ENCODE measurements around the gene TSPAN16.
"Not testable (repeated sequence)": the region's sequence is repeated elsewhere in the genome, so short reads cannot be mapped to it uniquely, and the experiment has no call there.

The TSPAN16 gene

DNA sequence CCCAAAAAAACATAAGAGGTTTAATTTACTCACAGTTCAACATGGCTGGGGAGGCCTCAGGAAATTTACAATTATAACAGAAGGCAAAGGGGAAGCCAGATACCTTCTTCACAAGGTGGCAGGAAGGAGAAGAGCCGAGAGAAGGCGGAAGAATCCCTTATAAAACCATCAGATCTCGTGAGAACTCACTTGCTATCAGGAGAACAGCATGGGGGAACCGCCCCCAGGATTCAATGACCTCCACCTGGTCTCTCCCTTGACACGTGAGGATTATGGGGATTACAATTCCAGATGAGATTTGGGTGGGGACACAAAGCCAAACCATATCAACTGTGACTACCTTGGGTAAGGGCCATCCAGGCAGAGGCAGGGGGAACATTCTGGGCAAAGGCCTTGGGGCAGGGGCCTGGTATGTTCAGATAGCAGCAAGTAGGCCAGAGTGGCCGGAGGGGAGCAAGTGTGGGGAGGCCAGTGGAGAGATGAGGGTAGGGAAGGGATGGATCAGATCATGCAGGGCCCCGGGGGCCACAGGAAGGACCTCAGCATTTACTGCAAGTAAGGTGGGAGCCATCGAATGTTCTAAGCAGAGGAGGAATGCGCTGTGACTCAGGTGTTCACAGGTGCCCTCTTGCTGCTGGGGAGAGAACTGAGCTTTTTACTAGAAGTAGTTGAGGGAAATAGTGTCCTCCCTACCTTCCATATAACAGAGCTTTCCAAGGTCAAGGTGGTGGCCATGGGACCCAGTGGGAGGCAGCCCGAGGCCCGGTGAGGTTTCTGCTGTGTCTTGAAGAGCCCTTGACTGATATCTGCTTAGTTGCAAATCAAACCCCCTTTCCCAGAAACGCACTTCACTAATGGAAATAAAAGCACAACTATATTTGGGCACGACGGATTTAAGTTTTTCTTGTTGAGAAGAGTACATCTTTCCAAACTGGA, 25.5 kb downstream of the TSPAN16 start:
- FAIRE-seq = no peak

DNA sequence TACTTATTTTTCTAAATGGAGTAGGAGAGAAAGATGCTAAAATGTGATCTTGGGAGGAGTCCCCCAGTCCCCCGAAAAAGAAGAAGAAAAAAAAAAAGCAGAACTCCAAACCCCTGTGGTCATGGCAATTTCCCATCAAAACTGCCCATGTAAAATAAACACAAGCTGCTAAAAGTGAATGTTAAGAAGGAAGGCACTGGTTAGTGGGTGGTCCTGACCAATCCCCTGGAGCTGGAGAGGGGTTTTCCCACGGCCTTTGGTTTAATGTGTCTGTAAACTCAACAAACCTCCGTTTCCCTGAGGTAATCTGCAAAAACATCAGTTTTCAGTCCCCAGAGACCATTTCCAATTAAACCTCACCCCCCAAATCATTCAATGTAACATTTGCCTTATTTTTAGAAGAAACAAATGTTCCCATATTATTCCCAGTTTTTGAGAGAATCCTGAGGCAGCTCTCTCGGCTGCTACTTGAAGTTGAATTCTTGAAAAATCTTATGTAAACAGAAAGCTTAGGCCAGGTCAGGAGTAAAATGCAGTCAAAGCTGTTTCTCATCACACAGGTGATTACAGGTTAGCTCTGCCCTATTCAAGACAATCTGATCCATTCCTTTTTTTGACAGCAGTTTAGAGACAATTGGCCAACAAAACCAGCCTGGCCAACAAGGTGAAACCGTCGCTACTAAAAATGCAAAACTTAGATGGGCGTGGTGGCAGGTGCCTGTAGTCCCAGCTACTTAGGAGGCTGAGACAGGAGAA, 26.5 kb downstream of the TSPAN16 start:
- FAIRE-seq = no peak

DNA sequence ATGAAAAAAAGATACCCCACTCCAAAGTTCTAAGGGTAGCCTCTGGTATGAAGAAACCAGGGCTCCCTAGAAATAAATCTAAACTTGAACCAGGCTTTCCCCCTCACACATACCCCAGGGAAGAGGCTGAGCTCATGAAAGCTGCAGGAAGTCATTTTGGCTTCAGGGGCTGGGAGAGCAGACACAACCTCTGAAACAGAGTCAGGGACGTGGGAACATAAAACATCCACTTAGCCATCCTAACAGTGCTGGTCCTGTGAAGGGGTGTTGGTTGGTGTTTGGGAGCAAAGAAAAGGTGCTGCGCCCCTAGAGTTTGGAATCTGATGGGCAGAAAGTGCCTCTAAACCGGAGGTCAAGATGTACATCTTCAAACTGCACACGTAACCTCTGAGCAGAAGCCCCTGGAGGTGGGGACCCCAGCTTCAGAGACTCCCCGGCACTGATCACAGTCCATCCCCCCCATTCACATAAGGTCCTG, 27.7 kb downstream of the TSPAN16 start:
- no peak for FAIRE-seq

DNA sequence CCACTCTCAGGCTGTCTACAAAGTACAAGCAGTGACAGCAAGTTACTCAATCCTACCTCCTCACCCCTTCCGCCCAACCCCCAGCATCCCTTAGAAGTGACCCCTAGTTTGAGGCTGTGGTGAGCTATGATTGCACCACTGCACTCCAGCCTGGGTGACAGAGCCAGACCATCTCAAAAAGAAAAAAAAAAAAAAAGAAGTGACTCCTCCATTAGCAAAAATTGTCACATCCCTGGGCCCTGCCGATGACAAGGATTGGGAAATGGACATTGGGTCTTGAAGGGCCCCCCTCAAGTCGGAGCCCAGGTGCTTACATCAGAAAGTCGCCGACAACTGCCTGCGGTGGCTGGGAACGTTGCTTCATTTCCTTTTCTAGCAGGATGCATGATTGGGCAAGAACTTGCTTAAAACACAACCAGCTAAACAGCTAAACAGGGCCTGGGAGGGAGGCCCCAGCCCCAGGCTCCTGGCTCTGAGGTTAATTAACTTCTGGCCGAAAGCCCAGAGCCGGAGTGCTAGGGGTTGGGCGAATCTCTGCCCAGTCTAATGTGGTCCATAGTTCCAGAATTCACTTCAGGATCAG, 28.2 kb downstream of the TSPAN16 start:
- FAIRE-seq = no peak

DNA sequence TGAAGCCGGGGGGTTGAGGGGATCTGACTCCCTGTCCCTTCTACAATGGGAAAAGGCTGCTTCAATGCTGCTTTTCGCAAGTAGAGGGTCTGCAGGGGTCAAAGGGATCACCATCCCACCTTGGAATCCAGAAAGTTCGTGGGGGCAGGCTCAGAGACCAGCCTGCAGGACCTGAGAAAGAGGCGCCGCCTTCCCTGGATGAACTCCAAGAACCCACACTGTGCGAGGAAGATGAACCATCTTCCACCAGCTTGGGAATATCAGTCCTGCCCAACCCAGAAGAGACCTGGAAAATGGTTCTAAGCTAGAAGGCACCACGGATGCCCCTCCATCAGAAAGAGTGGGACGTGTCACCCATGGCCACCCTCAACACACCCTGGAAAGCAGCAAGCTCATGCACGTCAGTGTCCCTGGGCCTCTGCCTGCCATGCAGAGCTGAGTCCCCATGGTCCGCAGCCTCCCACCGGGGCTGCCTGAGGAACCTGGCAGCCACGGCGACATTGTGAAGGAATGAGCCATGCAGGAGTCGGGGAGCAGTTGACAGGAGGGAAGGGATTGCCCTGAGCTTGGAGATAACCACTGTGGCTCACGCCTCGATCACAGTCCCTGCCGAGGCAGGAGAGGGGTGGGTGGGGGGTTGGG, 28.9 kb downstream of the TSPAN16 start:
- FAIRE-seq = no peak

DNA sequence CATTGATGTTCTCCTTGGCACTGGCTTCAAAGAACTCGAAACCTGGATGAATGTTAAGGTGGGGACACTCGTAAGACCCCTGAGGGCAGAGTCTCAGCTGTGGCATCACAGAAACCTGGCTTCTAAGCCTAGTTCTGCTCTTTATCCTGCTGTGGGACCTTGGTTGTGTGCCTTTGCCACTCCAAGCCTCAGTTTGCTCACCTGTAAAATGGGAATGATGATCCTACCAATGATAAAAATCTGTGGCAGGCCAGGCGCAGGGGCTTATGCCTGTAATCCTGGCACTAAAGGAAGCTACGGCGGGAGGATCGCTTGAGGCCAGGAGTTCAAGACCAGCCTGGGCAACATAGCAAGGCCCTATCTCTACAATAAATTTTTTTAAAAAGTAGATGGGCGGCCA, 29.6 kb downstream of the TSPAN16 start:
- no peak for FAIRE-seq

DNA sequence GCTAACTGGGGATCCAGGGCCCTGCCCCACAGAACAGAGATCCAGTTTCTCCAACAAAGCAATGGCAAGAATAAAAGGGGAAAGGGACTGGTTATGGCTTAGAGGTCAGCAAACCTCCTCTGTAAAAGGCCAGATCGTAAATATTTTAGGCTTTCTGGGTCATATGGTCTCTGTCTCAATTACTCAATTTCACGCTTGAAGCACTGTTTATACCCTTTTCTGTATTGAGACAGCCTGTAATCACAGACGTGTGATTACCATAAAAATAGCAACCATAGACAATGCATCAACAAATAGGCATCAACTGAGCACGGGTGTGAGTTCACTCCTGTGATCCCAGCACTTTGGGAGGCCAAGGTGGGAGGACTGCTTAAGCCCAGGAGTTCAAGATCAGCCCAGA, 34.2 kb downstream of the TSPAN16 start:
- FAIRE-seq = no peak

DNA sequence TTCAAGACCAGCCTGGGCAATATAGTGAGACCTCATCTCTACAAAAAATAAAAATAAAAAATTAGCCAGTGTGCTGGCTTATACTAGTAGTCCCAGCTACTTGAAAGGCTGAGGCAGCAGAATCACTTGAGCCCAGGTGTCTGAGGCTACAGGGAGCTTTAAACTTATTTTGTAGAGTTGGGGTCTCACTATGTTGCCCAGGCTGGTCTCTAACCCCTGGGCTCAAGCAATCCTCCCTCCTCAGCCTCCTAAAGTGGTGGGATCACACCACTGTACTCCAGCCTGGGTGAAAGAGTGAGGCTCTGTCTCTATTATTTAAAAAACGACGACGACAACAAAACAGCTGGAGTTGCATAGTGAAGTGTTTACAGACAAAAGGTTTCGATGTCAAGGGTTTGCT, 35.5 kb downstream of the TSPAN16 start:
- FAIRE-seq = no peak

DNA sequence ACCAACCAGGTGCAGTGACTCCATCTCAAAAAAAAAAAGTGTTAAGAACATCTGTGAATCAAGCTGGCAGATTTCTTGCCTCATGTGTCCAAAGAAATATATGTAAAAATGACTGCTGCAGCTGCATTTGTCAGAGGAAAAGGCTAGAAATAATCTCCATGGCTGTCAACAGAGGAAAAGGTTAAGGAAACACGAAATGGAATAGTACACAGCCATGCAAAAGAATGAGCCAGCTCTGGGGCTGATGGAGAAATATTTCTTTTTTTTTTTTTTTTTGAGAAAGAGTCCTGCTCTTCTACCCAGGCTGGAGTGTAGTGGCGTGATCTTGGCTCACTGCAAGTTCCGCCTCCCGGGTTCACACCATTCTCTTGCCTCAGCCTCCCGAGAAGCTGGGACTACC, 36.9 kb downstream of the TSPAN16 start:
- FAIRE-seq = no peak

DNA sequence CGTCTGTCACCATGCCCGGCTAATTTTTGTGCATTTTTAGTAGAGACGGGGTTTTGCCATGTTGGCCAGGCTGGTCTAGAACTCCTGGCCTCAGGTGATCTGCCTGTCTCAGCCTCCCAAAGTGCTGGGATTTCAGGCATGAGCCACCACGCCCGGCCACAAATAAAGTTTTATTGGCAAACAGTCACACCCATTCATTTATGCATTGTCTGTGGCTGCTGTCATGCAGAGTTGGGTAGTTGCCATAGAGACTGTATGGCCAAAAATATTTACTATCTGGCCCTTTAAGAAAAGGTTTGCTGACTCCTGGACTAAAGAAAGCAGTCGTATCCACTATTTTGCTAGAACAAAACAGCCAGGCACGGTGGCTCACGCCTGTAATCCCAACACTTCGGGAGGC, 37.9 kb downstream of the TSPAN16 start:
- FAIRE-seq = not testable (repeated sequence)

DNA sequence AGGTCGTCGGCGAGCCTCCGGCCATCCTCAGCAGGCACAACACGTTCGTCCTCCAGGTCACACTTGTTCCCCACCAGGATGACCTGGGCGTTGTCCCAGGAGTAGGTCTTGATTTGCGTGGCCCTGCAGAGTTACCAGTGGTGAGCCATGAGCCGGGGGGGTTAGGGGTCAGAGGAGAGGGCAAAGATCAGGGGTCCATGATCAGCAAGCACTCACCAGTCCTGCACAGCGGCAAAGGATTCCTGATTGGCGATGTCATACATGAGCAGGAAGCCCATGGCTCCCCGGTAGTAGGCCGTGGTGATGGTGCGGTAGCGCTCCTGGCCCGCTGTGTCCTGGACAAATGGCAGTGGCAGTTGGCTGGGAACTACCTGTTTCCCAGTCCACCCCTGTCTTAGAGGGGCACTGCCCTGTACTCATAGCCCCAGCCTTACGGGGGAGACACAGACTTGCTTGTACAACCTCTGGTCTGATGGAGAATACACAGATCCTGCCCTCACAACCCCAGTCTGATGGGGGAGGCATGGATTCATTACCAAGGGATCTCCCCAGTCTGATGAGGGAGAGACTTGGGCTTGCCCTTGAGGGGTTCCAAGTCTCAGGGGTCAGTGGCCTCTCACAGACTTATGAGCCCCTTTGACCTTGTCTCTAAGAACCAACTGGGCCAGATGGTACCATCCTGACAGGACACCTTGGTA, 39.6 kb downstream of the TSPAN16 start:
- no peak for FAIRE-seq

DNA sequence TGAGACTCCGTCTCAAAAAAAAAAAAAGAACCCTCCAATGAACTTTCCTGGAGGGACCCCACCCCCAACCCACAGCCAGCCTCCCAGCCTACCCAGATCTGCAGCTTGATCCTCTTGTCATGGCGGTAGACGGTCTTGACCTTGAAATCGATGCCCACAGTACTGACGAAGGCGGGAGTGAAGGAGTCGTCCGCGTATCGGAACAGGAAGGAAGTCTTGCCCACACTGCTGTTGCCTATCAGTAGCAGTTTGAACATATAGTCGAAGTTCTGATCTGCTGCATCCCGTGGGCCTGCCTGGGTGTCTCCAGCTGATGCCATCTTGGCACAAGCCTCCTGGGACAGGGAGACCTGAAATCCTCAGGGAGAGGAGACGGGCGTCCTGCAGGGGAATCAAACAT, 41.1 kb downstream of the TSPAN16 start:
- no peak for FAIRE-seq

DNA sequence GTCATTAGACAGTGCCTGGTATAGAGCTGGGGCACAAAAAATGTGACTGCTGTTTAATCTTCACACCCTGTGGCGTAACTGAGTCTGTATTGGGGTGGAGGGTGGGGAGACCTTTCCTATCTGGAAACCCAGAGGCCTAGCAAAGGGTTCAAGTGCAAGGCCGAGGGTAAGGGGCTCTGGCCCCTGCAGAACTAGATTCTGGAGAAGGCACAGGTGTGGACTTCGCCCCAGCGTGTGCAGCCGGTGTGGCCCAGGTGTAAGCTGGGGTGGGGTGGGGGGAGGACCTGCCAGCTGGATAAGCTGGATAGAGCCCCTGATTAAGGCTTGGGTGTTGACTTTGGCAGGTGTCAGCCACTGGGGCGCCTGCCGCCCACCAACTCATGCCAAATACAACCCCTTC, 42.2 kb downstream of the TSPAN16 start:
- FAIRE-seq = no peak

DNA sequence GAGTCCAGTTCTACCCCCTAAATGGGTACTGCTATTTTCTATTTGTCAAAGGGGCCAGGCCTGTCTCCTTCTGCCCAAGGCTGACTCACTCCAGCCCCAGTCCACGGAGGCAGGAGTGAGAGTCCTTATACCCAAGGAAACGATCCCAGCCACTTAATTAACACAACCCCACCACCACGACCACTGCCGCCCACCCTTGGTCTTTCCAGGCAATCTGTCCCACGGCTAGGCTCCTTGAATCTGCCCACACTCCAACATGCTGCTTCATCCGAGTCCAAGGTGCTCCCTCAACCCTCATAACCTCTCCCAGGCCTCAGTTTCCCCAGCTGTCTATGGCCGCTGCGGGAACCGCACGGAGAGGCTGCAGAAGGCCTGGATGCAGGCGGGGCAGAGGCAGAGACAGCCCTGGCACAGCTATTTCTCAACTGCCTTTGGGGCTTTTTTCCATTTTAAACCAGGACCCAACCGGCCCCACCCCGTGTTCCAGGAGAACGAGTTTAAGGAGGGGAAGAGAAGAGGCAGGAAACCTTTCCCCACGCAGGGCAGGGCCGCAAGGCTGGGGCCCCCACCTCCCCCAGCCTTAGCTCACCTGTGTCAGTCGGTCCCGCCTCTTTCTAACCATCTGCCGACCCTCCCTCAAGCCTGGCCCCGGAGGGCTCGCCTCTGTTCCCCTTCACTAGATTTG, 42.8 kb downstream of the TSPAN16 start:
- FAIRE-seq = no peak

DNA sequence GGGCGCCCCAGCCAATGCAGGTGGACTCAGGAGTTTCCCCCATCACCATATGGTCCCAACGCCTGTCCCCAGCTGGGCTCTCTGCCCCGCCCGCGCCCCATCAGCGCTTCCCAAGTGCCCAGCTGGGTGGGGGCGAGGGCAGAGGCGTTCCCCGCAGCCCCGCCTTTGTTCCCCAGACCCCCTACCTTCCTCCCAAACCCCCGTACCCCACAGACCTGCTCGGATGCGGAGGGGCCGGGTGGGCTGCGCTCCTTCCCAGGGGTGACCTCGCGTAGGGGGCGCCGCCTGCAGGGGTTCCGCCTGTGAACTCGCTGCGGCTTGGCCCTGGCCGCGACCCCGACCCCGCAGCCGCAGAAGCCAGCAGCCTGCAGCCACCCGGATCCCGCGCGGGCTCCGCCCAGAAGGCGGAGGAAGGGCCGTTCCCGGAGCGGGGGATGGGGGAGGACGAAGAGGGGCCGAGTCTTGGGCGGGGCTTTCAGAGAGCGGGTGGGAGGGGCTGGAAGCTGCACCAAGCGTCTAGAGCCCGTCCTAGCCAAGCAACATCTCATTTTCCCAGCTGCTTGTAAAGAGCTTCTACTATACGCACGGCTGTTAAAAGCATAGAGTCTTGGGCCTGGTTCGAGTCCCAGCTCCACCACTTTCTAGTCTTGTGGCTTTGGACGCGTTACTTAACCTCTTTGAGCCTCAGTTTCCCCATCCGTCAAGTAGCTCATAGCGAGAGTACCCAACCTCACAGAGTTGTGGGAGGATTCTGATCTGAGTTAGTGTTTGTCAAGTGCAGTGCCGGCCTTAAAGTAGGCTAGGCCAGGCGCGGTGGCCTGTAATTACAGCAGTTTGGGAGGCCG, 43.5 kb downstream of the TSPAN16 start, which contains the start of gene RAB3D:
Gene RAB3D (minus strand): TSS at position 404 of the 845 bp plus-strand sequence. CDS start 2,258 bp downstream, outside the sequence.
- FAIRE-seq = no peak

DNA sequence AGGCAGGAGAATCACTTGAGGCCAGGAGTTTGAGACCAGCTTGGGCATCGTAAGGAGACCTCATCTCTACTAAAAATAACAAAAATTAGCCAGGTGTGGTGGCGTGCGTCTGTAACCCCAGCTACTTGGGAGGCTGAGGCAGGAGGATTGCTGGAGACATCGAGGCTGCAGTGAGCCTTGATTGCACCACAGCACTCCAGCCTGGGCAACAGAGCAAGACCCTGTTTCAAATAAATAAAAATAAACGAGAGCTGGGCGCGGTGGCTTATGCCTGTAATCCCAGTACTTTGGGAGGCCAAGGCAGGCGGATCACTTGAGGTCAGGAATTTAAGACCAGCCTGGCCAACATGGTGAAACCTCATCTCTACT, 44.1 kb downstream of the TSPAN16 start:
- not testable (repeated sequence) for FAIRE-seq

DNA sequence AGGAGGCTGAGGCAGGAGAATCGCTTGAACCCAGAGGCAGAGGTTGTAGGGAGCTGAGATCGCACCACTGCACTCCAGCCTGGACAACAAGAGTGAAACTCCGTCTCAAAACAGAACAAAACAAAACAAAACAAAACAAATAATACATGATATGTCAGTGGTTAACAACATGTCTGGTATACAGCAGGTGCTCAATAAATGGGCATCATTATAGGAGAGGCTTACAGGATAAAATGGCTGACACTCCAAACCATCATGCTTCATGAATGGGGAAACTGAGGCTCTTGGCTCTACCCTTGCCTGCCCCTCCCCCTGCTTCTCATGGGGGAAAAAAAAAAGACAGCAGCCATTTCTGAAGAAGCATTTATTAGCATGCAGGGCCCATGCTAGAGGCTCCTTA, 46.5 kb downstream of the TSPAN16 start:
- no peak for FAIRE-seq

DNA sequence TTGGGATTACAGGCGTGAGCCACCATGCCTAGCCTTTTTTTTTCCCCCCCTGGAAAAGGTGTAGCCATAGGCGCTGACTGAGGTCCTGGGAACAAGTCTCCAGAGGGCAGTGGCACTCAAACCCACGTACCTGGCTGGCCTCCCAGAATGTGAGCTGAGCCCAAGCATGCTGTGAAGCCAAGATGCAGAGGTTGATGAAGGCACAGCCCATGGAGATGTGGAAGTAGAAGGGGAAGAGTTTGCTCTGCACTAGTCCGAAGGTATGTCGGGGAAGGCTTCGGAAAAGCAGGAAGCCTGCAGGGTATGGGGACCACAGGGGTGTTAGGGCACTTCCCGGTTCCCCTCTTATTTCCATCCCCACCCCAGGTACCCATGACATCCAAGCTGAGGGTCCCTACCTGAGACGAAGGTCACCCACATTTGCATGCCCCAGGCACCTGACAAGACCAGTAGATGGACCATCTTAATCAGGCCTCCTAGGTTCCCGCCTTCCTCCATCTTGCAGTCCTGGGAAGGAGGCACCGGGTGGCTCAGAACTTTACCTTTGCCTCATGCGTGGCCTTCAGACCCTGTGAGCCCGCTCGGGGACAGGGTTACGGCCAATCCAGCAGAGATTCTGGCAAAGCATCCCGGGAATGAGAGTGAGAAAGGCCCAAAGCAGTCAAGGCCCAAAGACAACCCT, 49.3 kb downstream of the TSPAN16 start:
- no peak for FAIRE-seq

DNA sequence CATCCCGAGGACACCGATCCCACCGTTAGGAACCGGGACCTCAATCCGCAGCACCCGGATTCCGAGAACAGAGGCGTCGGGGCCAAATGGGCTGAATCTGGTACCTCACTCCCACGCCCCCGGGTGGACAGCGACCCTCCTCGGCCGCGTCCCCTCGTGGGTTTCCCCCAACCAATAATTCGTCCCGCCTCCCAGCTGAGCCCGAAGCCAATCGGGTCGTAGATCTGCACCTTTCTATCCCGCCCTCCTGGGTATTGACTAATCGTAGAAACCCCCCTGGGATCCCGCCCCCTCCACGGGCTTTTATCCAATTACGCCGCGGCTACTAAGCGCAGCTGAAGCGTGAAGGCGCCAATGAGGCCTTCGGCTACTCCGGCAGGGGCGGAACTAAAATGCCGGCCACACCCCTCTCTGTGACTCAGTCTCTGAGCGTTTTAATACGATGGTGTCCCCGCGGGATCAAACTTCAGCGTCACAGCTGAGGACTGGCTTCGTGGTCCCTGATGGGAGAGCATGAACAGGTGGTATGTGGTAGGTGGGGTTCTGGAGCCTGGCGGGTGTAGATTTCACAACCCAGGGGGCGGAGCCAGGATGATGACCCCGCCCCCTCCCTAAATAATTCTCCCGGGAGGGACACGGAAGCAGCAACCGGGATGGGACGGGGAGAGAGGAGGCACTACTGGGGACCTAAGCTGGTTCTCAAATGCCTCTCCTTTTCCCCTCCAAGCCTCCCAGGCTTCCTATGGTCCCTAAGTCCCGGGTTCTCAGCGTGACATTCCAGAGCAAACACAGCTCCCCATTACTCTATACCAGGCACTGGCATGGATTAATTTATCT, 50.4 kb downstream of the TSPAN16 start, which contains the start of the genes CCDC159 and TMEM205:
Gene CCDC159 (plus strand): TSS at position 416 of the 837 bp plus-strand sequence. CDS start 88 bp downstream, at position 504.
Gene TMEM205 (minus strand): TSS at position 165 of the 837 bp plus-strand sequence. CDS start 649 bp downstream, outside the sequence.
- peak; percentile 96 for FAIRE-seq

All from colon (tissue), 2 donors.